LNCaP clone FGC (cell line): ENCODE results near the gene PCGF5.
"Not testable (repeated sequence)": the region's sequence is repeated elsewhere in the genome, so short reads cannot be mapped to it uniquely, and the experiment has no call there.

Experiments
- DNase-seq: peaks from one replicate; pipeline ENCODE4 v3.0.0-alpha.2; 2011; ENCODE audit warnings: low read depth
- H3K4me3 ChIP-seq: 2 replicates; pipeline ENCODE4 v1.5.1; 2011; ENCODE audit warnings: mild to moderate bottlenecking, low read depth, low read length, control low read depth
- CTCF ChIP-seq: IDR thresholded peaks from 2 replicates; pipeline ENCODE4 v1.5.1; 2012; ENCODE audit warnings: mild to moderate bottlenecking; ENCODE audit not compliant: control insufficient read depth, insufficient read depth; ENCODE audit errors: extremely low read depth

PCGF5 gene

GRCh38 chr10:91247360-91248111 lies 27.1 kb downstream of the PCGF5 start:
- TF ChIP-seq CTCF, result no peak
- DNase-seq, result no peak

GRCh38 chr10:91249700-91250099 lies 29.2 kb downstream of the PCGF5 start:
- H3K4me3 ChIP-seq, result no peak overlapping the region
- no peak for DNase-seq
- no peak for TF ChIP-seq CTCF

More at GRCh38 chr10:91247360-91248111, 27.1 kb downstream of the PCGF5 start:
- no peak overlapping the region for H3K4me3 ChIP-seq

- TF ChIP-seq CTCF, result no peak
- H3K4me3 ChIP-seq, result no peak overlapping the region
- no peak for DNase-seq
These were observed 29.9 kb downstream of the PCGF5 start for GRCh38 chr10:91250341-91250740.

- TF ChIP-seq CTCF, result peak; percentile 90
- no peak for DNase-seq
These were observed 31.1 kb downstream of the PCGF5 start for GRCh38 chr10:91251430-91252056.

GRCh38 chr10:91253300-91253699 lies 32.8 kb downstream of the PCGF5 start:
- DNase-seq, result no peak
- H3K4me3 ChIP-seq, result no peak overlapping the region
- TF ChIP-seq CTCF, result no peak

More at GRCh38 chr10:91251430-91252056, 31.1 kb downstream of the PCGF5 start:
- H3K4me3 ChIP-seq, result no peak overlapping the region

GRCh38 chr10:91257310-91257709 lies 36.8 kb downstream of the PCGF5 start:
- no peak for DNase-seq
- TF ChIP-seq CTCF, result no peak
- H3K4me3 ChIP-seq, result no peak overlapping the region

GRCh38 chr10:91260417-91260816 lies 40.0 kb downstream of the PCGF5 start:
- not testable (repeated sequence) for H3K4me3 ChIP-seq, DNase-seq
